Astrocyte (in vitro differentiated cells and primary cell): ENCODE results near the gene NDUFV1. TPM values are rescaled to one million over a fixed set of nuclear protein-coding genes. Genes with fewer than 3 reads are reported as not detected.

Source experiments
- DNase-seq: peaks from one replicate; pipeline ENCODE4 v3.0.0-alpha.2; 2010; ENCODE audit warnings: low read depth
- FAIRE-seq: peaks from 2 replicates; lab custom pipeline; 2011; peaks lifted over from hg19 to GRCh38; lab: Jason Lieb, UNC
- H2AFZ ChIP-seq: 2 replicates; pipeline ENCODE4 v1.6.0; 2012; ENCODE audit warnings: low read depth, low read length, inconsistent platforms
- H3K27ac ChIP-seq: 2 replicates; pipeline ENCODE4 v1.5.1; 2011; ENCODE audit warnings: low read depth, low read length, inconsistent platforms
- H3K27me3 ChIP-seq: 2 replicates; pipeline ENCODE4 v1.6.0; 2011; ENCODE audit warnings: low read length, inconsistent platforms; ENCODE audit not compliant: insufficient read depth
- H3K36me3 ChIP-seq: 2 replicates; pipeline ENCODE4 v1.5.1; 2011; ENCODE audit warnings: low read length, inconsistent platforms; ENCODE audit not compliant: insufficient read depth
- H3K4me1 ChIP-seq: 2 replicates; pipeline ENCODE4 v1.5.1; 2011; ENCODE audit warnings: low read length, inconsistent platforms; ENCODE audit not compliant: insufficient read depth
- H3K4me2 ChIP-seq: 2 replicates; pipeline ENCODE4 v1.6.0; 2012; ENCODE audit warnings: low read length, inconsistent platforms
- H3K4me3 ChIP-seq: 2 replicates; pipeline ENCODE4 v1.5.1; 2011; ENCODE audit warnings: low read depth, mild to moderate bottlenecking, low read length, inconsistent platforms; ENCODE audit not compliant: insufficient read depth
- H3K79me2 ChIP-seq: 2 replicates; pipeline ENCODE4 v1.6.0; 2012; ENCODE audit warnings: mild to moderate bottlenecking, low read length, inconsistent platforms; ENCODE audit not compliant: insufficient read depth
- H3K9ac ChIP-seq: 2 replicates; pipeline ENCODE4 v1.6.0; 2012; ENCODE audit warnings: mild to moderate bottlenecking, low read length, inconsistent platforms
- H3K9me3 ChIP-seq: 2 replicates; pipeline ENCODE4 v1.5.1; 2012; ENCODE audit warnings: low read depth, mild to moderate bottlenecking, low read length, inconsistent platforms; ENCODE audit not compliant: insufficient read depth
- H4K20me1 ChIP-seq: 2 replicates; pipeline ENCODE4 v1.6.0; 2012; ENCODE audit warnings: low read length, inconsistent platforms; ENCODE audit not compliant: insufficient read depth
- H3K27ac Mint-ChIP-seq: one replicate; pipeline ENCODE4 v1.8.0; 2021; ENCODE audit warnings: mild to moderate bottlenecking, mixed read lengths; ENCODE audit not compliant: unreplicated experiment
- H3K27me3 Mint-ChIP-seq: one replicate; pipeline ENCODE4 v1.8.0; 2021; ENCODE audit warnings: low read depth, mixed read lengths; ENCODE audit not compliant: unreplicated experiment
- H3K36me3 Mint-ChIP-seq: one replicate; pipeline ENCODE4 v1.8.0; 2021; ENCODE audit warnings: low read depth, mixed read lengths; ENCODE audit not compliant: unreplicated experiment
- H3K4me1 Mint-ChIP-seq: one replicate; pipeline ENCODE4 v1.8.0; 2021; ENCODE audit warnings: low read depth, mixed read lengths; ENCODE audit not compliant: unreplicated experiment
- H3K4me3 Mint-ChIP-seq: one replicate; pipeline ENCODE4 v1.8.0; 2021; ENCODE audit warnings: mild to moderate bottlenecking, moderate library complexity, mixed read lengths; ENCODE audit not compliant: unreplicated experiment
- H3K9me3 Mint-ChIP-seq: one replicate; pipeline ENCODE4 v1.8.0; 2021; ENCODE audit warnings: mild to moderate bottlenecking, mixed read lengths; ENCODE audit not compliant: unreplicated experiment
- EZH2 ChIP-seq: IDR thresholded peaks from 2 replicates; pipeline ENCODE4 v1.6.1; 2012; ENCODE audit warnings: mild to moderate bottlenecking, low read length, inconsistent platforms; ENCODE audit not compliant: insufficient read depth
- total RNA-seq: library from RNA; stranded (reverse); gene quantifications from 2 replicates; pipeline ENCODE4 v1.2.1, GENCODE V29; 2021
- TF ChIP-seq, protein P1 (sequence below): IDR thresholded peaks from 2 replicates; pipeline ENCODE4 v1.5.1; 2011; ENCODE audit warnings: low read depth, mild to moderate bottlenecking, inconsistent platforms, low read length, moderate library complexity; ENCODE audit not compliant: insufficient read depth

Gene NDUFV1
- total RNA-seq, 1 donor from 2014 or later = 117 TPM

DNA sequence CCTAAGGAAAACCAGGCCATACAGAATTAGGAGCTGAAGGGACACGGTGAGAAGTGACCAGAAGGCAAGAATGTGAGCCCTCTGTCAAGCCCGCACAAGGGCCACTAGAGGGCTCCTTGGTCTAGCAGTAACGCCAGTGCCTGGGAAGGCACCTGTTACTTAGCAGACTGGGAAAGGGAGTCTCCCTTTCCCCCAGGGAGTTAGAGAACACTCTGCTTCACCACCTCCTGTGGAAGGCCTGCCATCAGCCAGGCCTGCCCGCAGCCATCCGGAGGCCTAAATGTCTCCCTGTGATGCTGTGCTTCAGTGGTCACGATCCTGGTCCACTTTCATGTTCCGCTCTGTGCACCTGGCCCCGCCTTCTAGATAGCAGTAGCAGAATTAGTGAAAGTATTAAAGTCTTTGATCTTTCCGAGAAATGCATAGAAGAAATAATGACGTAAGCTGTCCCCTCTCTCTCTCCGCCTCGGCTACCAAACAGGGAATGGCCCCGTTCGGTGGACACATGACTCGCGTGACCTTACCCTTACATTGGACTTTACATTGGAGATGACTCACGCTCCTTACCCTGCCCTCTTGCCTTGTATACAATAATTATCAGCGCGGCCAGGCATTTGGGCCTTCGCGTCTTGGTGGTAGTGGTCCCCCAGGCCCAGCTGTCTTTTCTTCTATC is 33.9 kb upstream of the NDUFV1 start:
- TF ChIP-seq, protein P1, sequence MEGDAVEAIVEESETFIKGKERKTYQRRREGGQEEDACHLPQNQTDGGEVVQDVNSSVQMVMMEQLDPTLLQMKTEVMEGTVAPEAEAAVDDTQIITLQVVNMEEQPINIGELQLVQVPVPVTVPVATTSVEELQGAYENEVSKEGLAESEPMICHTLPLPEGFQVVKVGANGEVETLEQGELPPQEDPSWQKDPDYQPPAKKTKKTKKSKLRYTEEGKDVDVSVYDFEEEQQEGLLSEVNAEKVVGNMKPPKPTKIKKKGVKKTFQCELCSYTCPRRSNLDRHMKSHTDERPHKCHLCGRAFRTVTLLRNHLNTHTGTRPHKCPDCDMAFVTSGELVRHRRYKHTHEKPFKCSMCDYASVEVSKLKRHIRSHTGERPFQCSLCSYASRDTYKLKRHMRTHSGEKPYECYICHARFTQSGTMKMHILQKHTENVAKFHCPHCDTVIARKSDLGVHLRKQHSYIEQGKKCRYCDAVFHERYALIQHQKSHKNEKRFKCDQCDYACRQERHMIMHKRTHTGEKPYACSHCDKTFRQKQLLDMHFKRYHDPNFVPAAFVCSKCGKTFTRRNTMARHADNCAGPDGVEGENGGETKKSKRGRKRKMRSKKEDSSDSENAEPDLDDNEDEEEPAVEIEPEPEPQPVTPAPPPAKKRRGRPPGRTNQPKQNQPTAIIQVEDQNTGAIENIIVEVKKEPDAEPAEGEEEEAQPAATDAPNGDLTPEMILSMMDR = peak; percentile 58
- no peak for TF ChIP-seq EZH2
- no peak overlapping the region for H3K4me3 ChIP-seq

GRCh38 chr11:67574938-67575337 is 31.8 kb upstream of the NDUFV1 start:
- H3K27ac ChIP-seq = no peak overlapping the region
- no peak overlapping the region for H3K27ac Mint-ChIP-seq
- FAIRE-seq = no peak

More for the DNA sequence above, 33.9 kb upstream of the NDUFV1 start:
- DNase-seq (peak; percentile 16), FAIRE-seq (no peak)
- H2AFZ ChIP-seq = no peak overlapping the region
- H3K79me2 ChIP-seq = no peaks in the 10 kb centered on the region
- no peaks in the 10 kb centered on the region for H3K4me1 ChIP-seq
- no peak overlapping the region for H3K27ac ChIP-seq
- no peak overlapping the region for H3K27ac Mint-ChIP-seq
- H3K36me3 Mint-ChIP-seq = no peaks in the 10 kb centered on the region
- no peak overlapping the region for H3K9ac ChIP-seq
- no peaks in the 10 kb centered on the region for H3K9me3 Mint-ChIP-seq
- H3K9me3 ChIP-seq = peaks cover 4% of the 10 kb centered on the region
- H3K4me2 ChIP-seq = no peak overlapping the region
- no peaks in the 10 kb centered on the region for H4K20me1 ChIP-seq
- no peak overlapping the region for H3K4me3 Mint-ChIP-seq
- peaks cover 8% of the 10 kb centered on the region for H3K27me3 ChIP-seq
- H3K27me3 Mint-ChIP-seq = peaks cover 13% of the 10 kb centered on the region
- H3K36me3 ChIP-seq = no peaks in the 10 kb centered on the region
- H3K4me1 Mint-ChIP-seq = no peaks in the 10 kb centered on the region

More at GRCh38 chr11:67574938-67575337, 31.8 kb upstream of the NDUFV1 start:
- H4K20me1 ChIP-seq = no peaks in the 10 kb centered on the region
- no peak overlapping the region for H2AFZ ChIP-seq
- Mint-ChIP-seq H3K36me3 (no peaks in the 10 kb centered on the region), H3K27me3 (peaks cover 13% of the 10 kb centered on the region), H3K4me3 (peak overlapping the region; percentile 17), H3K4me1 (peaks cover 6% of the 10 kb centered on the region), H3K9me3 (no peaks in the 10 kb centered on the region)
- peaks cover 4% of the 10 kb centered on the region for H3K9me3 ChIP-seq
- TF ChIP-seq EZH2 = no peak
- TF ChIP-seq, protein P1 = no peak
- H3K36me3 ChIP-seq = no peaks in the 10 kb centered on the region
- H3K9ac ChIP-seq = no peak overlapping the region
- H3K79me2 ChIP-seq = no peaks in the 10 kb centered on the region
- peaks cover 8% of the 10 kb centered on the region for H3K27me3 ChIP-seq
- no peak overlapping the region for H3K4me2 ChIP-seq
- peaks cover 7% of the 10 kb centered on the region for H3K4me1 ChIP-seq
- H3K4me3 ChIP-seq = no peak overlapping the region
- no peak for DNase-seq
